Liver (tissue), 9 donors: ENCODE results near the gene ARRDC1. TPM values are rescaled to one million over a fixed set of nuclear protein-coding genes. Genes with fewer than 3 reads are reported as not detected.

Experiments
- DNase-seq: peaks from one replicate; pipeline ENCODE4 v3.0.0-alpha.2; 2017; ENCODE audit warnings: low spot score
- H3K27ac ChIP-seq, 2 donors: one replicate each; pipeline ENCODE4 v1.7.0; 2013; ENCODE audit warnings: inconsistent platforms in 2 of 2, low read length in 2 of 2, control low read depth in 1 of 2, low read depth in 1 of 2, mild to moderate bottlenecking in 1 of 2
- H3K27me3 ChIP-seq, 4 donors: one replicate each; pipeline versions ENCODE4 v1.6.1 to v1.7.0; 2013; ENCODE audit warnings: low read length in 3 of 4, inconsistent platforms in 1 of 4, mild to moderate bottlenecking in 1 of 4, moderate library complexity in 1 of 4; ENCODE audit not compliant: control insufficient read depth in 4 of 4, insufficient read depth in 4 of 4
- H3K36me3 ChIP-seq, 4 donors: one replicate each; pipeline versions ENCODE4 v1.6.1 to v1.7.0; 2013; ENCODE audit warnings: low read length in 3 of 4, mild to moderate bottlenecking in 3 of 4, low read depth in 1 of 4, moderate library complexity in 1 of 4; ENCODE audit not compliant: control insufficient read depth in 4 of 4, insufficient read depth in 3 of 4
- H3K4me1 ChIP-seq, 4 donors: one replicate each; pipeline versions ENCODE4 v1.6.1 to v1.7.0; 2013; ENCODE audit warnings: low read length in 3 of 4, mild to moderate bottlenecking in 3 of 4, moderate library complexity in 1 of 4; ENCODE audit not compliant: control insufficient read depth in 4 of 4, insufficient read depth in 4 of 4
- H3K4me3 ChIP-seq, 3 donors: one replicate each; pipeline versions ENCODE4 v1.6.1 to v1.7.0; 2013; ENCODE audit warnings: low read length in 3 of 3, control low read depth in 1 of 3, low read depth in 1 of 3, mild to moderate bottlenecking in 1 of 3
- H3K9ac ChIP-seq, 2 donors: one replicate each; pipeline ENCODE4 v1.7.0; 2013; ENCODE audit warnings: low read length in 2 of 2, mild to moderate bottlenecking in 2 of 2, moderate library complexity in 2 of 2, control low read depth in 1 of 2, low read depth in 1 of 2
- H3K9me3 ChIP-seq, 4 donors: one replicate each; pipeline versions ENCODE4 v1.6.1 to v1.7.0; 2013; ENCODE audit warnings: low read length in 3 of 4; ENCODE audit not compliant: control insufficient read depth in 4 of 4
- EGR1 ChIP-seq, 2 donors: IDR thresholded peaks; 2 replicates each; pipeline ENCODE4 v1.6.1; 2016 to 2018; ENCODE audit warnings: antibody characterized with exemption in 2 of 2, low read depth in 2 of 2
- FOXA1 ChIP-seq: IDR thresholded peaks from 2 replicates; pipeline ENCODE4 v1.6.1; 2016; ENCODE audit warnings: antibody characterized with exemption
- FOXA2 ChIP-seq: IDR thresholded peaks from 2 replicates; pipeline ENCODE4 v1.6.1; 2016; ENCODE audit warnings: antibody characterized with exemption
- GABPA ChIP-seq, 2 donors: IDR thresholded peaks in 1 of 2; conservative IDR thresholded peaks in 1 of 2; 2 replicates each; pipeline ENCODE4 v1.6.1; 2016; ENCODE audit warnings: antibody characterized with exemption in 2 of 2, mild to moderate bottlenecking in 1 of 2, moderate library complexity in 1 of 2
- HNF4A ChIP-seq, 2 donors: conservative IDR thresholded peaks; 2 replicates each; pipeline ENCODE4 v1.6.1; 2016; ENCODE audit warnings: antibody characterized with exemption in 2 of 2, mild to moderate bottlenecking in 2 of 2
- HNF4G ChIP-seq: IDR thresholded peaks from 2 replicates; pipeline ENCODE4 v1.6.1; 2016; ENCODE audit warnings: antibody characterized with exemption
- JUND ChIP-seq, 2 donors: IDR thresholded peaks; 2 replicates each; pipeline ENCODE4 v1.6.1; 2016; ENCODE audit warnings: antibody characterized with exemption in 2 of 2
- NR2F2 ChIP-seq: IDR thresholded peaks from 2 replicates; pipeline ENCODE4 v1.6.1; 2016; ENCODE audit warnings: antibody characterized with exemption
- RAD21 ChIP-seq, 2 donors: IDR thresholded peaks; 2 replicates each; pipeline ENCODE4 v1.6.1; 2016; ENCODE audit warnings: antibody characterized with exemption in 2 of 2, mild to moderate bottlenecking in 2 of 2
- RXRA ChIP-seq, 2 donors: IDR thresholded peaks; 2 replicates each; pipeline ENCODE4 v1.6.1; 2017 to 2018; ENCODE audit warnings: antibody characterized with exemption in 2 of 2, mild to moderate bottlenecking in 1 of 2
- SP1 ChIP-seq: IDR thresholded peaks from 2 replicates; pipeline ENCODE4 v1.6.1; 2018; ENCODE audit warnings: antibody characterized with exemption, mild to moderate bottlenecking
- TAF1 ChIP-seq: conservative IDR thresholded peaks from 2 replicates; pipeline ENCODE4 v1.6.1; 2016; ENCODE audit warnings: antibody characterized with exemption, mild to moderate bottlenecking
- WGBS: extraction: QIAGEN DNeasy Blood & Tissue Kit; methylation state at CpG from one replicate; pipeline ENCODE4 v1.1.7; 2013; 5-methylcytosine and 5-hydroxymethylcytosine counted together
- polyA plus RNA-seq, 2 donors: library from polyadenylated mRNA; stranded (reverse) in 1 of 2; unstranded in 1 of 2; fragments of 200-250 nt in 1 of 2; fragments of >200 nt in 1 of 2; fragmentation: Nextera tagmentation in 1 of 2; extraction: Ambion mirVana in 1 of 2; gene quantifications; one replicate each; pipeline versions ENCODE4 v1.2.1 to v1.2.3, GENCODE V29; 2013 to 2015
- total RNA-seq, 2 donors: library from RNA; depleted of rRNA; stranded (reverse); fragments of >200 nt; gene quantifications; one replicate each; pipeline ENCODE4 v1.2.3, GENCODE V29; 2014
- TF ChIP-seq, protein P1 (sequence below): IDR thresholded peaks from 2 replicates; pipeline ENCODE4 v1.6.1; 2016; ENCODE audit warnings: antibody characterized with exemption
- TF ChIP-seq, protein P2 (sequence below): IDR thresholded peaks from 2 replicates; pipeline ENCODE4 v1.6.1; 2016; ENCODE audit warnings: antibody characterized with exemption
- TF ChIP-seq, protein P3 (sequence below): fragments of 150-350 bp; IDR thresholded peaks from 2 replicates; pipeline ENCODE4 v1.5.1; 2017; ENCODE audit warnings: improper control_type of control experiment, low read depth, low read length; ENCODE audit not compliant: missing input control
- TF ChIP-seq, protein P4 (sequence below): IDR thresholded peaks from 2 replicates; pipeline ENCODE4 v1.6.1; 2016; ENCODE audit warnings: antibody characterized with exemption
- donor health status: healthy.
- donor health status: healthy.
- donor health status: healthy.
- donor health status: healthy.
- donor health status: healthy.

Gene ARRDC1
- total and polyA plus RNA-seq, 4 donors, result 9.8 to 31.6 (median 23.4) TPM

DNA sequence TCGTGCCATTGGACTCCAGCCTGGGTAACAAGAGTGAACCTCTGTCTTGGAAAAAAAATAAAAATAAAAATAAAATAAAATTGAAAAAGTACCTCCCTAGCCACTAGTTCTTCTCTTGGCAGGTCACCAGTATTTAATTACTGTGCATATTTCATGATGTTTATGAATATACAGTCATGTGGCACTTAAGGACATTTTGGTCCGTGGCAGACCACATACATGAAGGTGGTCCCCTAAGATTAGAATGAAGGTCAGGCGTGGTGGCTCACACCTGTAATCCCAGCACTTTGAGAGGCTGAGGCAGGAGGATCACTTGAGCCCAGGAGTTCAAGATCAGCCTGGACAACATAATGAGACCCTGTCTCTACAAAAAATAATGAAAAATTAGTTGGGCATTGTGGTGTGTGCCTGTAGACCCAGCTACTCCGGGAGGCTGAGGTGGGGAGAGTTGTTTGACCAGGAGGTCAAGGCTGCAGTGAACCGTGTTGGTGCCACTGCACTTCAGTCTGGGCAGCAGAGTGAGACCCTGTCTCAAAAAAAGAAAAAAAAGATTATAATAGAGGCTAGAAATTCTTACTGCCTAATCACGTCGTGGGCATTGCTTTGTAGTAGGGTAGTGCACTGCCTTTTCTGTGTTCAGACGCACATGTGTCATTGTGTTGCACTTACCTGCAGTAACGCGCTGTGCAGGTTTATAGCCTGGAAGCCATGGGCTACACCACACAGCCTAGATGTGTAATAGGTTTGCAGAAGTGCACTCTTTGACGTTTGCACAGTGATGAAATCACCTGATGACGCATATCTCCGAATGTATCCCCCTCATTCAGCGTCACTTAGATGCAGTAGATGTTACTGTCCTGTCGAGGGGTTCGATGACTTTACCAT lies 26.1 kb downstream of the ARRDC1 start:
- no peak for DNase-seq
- TF ChIP-seq EGR1 (IDR thresholded peaks at IDR 0.05; ENCODE audit: low read depth in 2 of 2), result no peak
- no peak for TF ChIP-seq HNF4A (conservative IDR thresholded peaks at IDR 0.05)
- no peak for TF ChIP-seq RAD21 (IDR thresholded peaks at IDR 0.05)
- TF ChIP-seq GABPA (IDR thresholded peaks at IDR 0.05 in 1 of 2, conservative IDR thresholded peaks at IDR 0.05 in 1 of 2), result no peak
- TF ChIP-seq FOXA1, result no peak
- no peak for TF ChIP-seq HNF4G
- no peak for TF ChIP-seq NR2F2
- TF ChIP-seq RXRA (IDR thresholded peaks at IDR 0.05), result no peak
- TF ChIP-seq JUND (IDR thresholded peaks at IDR 0.05), result no peak
- TF ChIP-seq, protein P1, sequence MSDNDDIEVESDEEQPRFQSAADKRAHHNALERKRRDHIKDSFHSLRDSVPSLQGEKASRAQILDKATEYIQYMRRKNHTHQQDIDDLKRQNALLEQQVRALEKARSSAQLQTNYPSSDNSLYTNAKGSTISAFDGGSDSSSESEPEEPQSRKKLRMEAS, result no peak
- no peak for TF ChIP-seq TAF1
- TF ChIP-seq, protein P2, sequence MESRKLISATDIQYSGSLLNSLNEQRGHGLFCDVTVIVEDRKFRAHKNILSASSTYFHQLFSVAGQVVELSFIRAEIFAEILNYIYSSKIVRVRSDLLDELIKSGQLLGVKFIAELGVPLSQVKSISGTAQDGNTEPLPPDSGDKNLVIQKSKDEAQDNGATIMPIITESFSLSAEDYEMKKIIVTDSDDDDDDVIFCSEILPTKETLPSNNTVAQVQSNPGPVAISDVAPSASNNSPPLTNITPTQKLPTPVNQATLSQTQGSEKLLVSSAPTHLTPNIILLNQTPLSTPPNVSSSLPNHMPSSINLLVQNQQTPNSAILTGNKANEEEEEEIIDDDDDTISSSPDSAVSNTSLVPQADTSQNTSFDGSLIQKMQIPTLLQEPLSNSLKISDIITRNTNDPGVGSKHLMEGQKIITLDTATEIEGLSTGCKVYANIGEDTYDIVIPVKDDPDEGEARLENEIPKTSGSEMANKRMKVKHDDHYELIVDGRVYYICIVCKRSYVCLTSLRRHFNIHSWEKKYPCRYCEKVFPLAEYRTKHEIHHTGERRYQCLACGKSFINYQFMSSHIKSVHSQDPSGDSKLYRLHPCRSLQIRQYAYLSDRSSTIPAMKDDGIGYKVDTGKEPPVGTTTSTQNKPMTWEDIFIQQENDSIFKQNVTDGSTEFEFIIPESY, result no peak
- Histone ChIP-seq H3K36me3 (no peaks in the 10 kb centered on the region), H3K9me3 (no peaks in the 10 kb centered on the region), H3K27ac (no peak overlapping the region), H3K4me3 (no peak overlapping the region), H3K27me3 (no peaks in the 10 kb centered on the region), H3K9ac (no peak overlapping the region), H3K4me1 (peaks cover 2 to 40% (median 30%) of the 10 kb centered on the region in 4 donors)
- WGBS, result 82% methylated on average over 16 of the region's 16 CpGs

DNA sequence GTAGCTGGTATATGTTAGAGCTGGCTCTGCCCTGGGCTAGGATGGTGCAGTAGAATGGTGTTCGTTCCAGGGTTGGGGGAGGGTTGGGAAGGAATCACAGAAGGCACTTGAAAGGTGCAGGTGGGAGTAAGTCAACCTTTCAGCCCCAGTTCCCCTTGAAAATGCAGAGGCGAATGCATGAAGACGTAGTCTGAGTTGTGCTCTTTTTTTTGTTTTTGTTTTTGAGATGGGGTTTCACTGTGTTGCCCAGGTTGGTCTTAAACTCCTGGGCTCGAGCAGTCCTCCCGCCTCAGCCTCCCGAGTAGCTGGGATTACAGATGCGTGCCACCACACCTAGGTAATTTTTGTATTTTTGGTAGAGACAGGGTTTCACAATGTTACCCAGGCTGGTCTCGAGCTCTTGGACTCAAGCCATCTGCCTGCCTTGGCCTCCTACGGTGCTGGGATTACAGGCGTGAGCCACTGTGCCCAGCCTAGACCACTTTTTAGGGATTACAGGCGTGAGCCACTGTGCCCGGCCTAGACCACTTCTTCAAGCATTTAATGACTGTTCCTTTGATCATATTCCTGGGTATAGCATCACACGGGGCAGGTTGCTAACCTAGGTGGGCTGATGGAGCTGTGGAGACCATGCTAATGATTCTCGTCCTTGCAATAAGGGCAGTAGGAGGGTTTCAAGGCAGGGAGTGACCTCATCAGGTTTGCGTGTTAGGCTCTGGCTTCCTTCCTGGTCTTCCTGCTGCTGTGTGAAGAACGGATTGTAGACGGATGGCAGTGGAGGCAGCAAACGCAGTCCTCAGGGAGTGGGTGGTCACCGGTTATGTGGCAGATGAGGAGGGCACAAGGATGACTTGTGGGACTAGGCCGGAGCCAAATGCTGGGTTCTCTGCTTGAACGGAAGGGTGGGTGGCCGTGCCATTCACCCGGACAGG lies 27.0 kb downstream of the ARRDC1 start:
- peaks cover 2 to 40% (median 30%) of the 10 kb centered on the region in 4 donors for H3K4me1 ChIP-seq
- WGBS, result 77% methylated on average over 23 of the region's 23 CpGs
- H3K27me3 ChIP-seq, result no peaks in the 10 kb centered on the region
- H3K27ac ChIP-seq, result peak overlapping the region in 1 of 2 donors; percentile 17
- H3K4me3 ChIP-seq, result no peak overlapping the region
- no peak for DNase-seq
- no peak overlapping the region for H3K9ac ChIP-seq
- TF ChIP-seq NR2F2 (no peak), RAD21 (IDR thresholded peaks at IDR 0.05) (no peak), RXRA (IDR thresholded peaks at IDR 0.05) (no peak), HNF4G (no peak), FOXA1 (no peak), TAF1 (no peak), JUND (IDR thresholded peaks at IDR 0.05) (no peak), SP1 (no peak), EGR1 (IDR thresholded peaks at IDR 0.05; ENCODE audit: low read depth in 2 of 2) (no peak), FOXA2 (no peak), HNF4A (conservative IDR thresholded peaks at IDR 0.05) (no peak)
- TF ChIP-seq, protein P1, result no peak
- TF ChIP-seq, protein P3, sequence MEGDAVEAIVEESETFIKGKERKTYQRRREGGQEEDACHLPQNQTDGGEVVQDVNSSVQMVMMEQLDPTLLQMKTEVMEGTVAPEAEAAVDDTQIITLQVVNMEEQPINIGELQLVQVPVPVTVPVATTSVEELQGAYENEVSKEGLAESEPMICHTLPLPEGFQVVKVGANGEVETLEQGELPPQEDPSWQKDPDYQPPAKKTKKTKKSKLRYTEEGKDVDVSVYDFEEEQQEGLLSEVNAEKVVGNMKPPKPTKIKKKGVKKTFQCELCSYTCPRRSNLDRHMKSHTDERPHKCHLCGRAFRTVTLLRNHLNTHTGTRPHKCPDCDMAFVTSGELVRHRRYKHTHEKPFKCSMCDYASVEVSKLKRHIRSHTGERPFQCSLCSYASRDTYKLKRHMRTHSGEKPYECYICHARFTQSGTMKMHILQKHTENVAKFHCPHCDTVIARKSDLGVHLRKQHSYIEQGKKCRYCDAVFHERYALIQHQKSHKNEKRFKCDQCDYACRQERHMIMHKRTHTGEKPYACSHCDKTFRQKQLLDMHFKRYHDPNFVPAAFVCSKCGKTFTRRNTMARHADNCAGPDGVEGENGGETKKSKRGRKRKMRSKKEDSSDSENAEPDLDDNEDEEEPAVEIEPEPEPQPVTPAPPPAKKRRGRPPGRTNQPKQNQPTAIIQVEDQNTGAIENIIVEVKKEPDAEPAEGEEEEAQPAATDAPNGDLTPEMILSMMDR, result no peak
- TF ChIP-seq, protein P4, sequence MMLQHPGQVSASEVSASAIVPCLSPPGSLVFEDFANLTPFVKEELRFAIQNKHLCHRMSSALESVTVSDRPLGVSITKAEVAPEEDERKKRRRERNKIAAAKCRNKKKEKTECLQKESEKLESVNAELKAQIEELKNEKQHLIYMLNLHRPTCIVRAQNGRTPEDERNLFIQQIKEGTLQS, result no peak
- TF ChIP-seq, protein P2, result no peak
- no peaks in the 10 kb centered on the region for H3K9me3 ChIP-seq
- H3K36me3 ChIP-seq, result no peaks in the 10 kb centered on the region
